Heart left ventricle (tissue), 16 donors: ENCODE results near the gene ARHGAP15. TPM values are rescaled to one million over a fixed set of nuclear protein-coding genes. Genes with fewer than 3 reads are reported as not detected.

Source experiments
- ATAC-seq, 4 donors: fragments of 200-7000 bp; cut with Tn5 transposase; one replicate each; pipeline ENCODE4 v1.9.1; 2020 to 2022; ENCODE audit warnings: moderate library complexity in 4 of 4, mild to moderate bottlenecking in 3 of 4, moderate number of reproducible peaks in 1 of 4
- DNase-seq, 5 donors: peaks; one replicate each; pipeline ENCODE4 v3.0.0-alpha.2; 2020
- H3K27ac ChIP-seq, 12 donors: fragments of 200-600 bp; sonication (generic) in 4 of 12; one replicate each; pipeline versions ENCODE4 v1.5.0 to v1.8.0; 2016 to 2022; ENCODE audit warnings: mild to moderate bottlenecking in 2 of 12
- H3K27me3 ChIP-seq, 9 donors: fragments of 200-600 bp; sonication (generic) in 2 of 9; one replicate each; pipeline versions ENCODE4 v1.5.1 to v1.8.0; 2016 to 2022; ENCODE audit warnings: mild to moderate bottlenecking in 3 of 9
- H3K36me3 ChIP-seq, 9 donors: fragments of 200-600 bp; sonication (generic) in 2 of 9; one replicate each; pipeline versions ENCODE4 v1.5.0 to v1.8.0; 2018 to 2022; ENCODE audit warnings: mild to moderate bottlenecking in 2 of 9
- H3K4me1 ChIP-seq, 12 donors: fragments of 200-600 bp; sonication (generic) in 4 of 12; one replicate each; pipeline versions ENCODE4 v1.5.0 to v1.8.0; 2016 to 2022; ENCODE audit warnings: mild to moderate bottlenecking in 3 of 12
- H3K4me3 ChIP-seq, 12 donors: fragments of 200-600 bp; sonication (generic) in 4 of 12; one replicate each; pipeline versions ENCODE4 v1.5.0 to v1.8.0; 2017 to 2022; ENCODE audit warnings: mild to moderate bottlenecking in 9 of 12, moderate library complexity in 4 of 12
- H3K9me3 ChIP-seq, 12 donors: fragments of 200-600 bp; sonication (generic) in 4 of 12; one replicate each; pipeline versions ENCODE4 v1.5.0 to v1.8.0; 2016 to 2022; ENCODE audit warnings: mild to moderate bottlenecking in 1 of 12
- POLR2A ChIP-seq, 2 donors: fragments of 450-650 bp; IDR thresholded peaks; one replicate each; pipeline ENCODE4 v1.6.1; 2017; ENCODE audit warnings: antibody characterized with exemption in 2 of 2, mild to moderate bottlenecking in 2 of 2, moderate library complexity in 2 of 2
- WGBS, 4 donors: extraction: QIAGEN DNeasy Blood & Tissue Kit in 2 of 4; methylation state at CpG; one replicate each; pipeline versions ENCODE4 v1.1.5 to v1.1.7; 2013 to 2018; 5-methylcytosine and 5-hydroxymethylcytosine counted together
- intact Hi-C, 10 donors: fragments of 100-400 bp; cut with DNase I; formaldehyde crosslinking; loops; one replicate each; pipeline versions ENCODE4 v1.11.1 to v1.14.2; 2022
- polyA plus RNA-seq, 2 donors: library from polyadenylated mRNA; stranded (reverse); fragments of 200-250 nt; gene quantifications; one replicate each; pipeline ENCODE4 v1.2.3, GENCODE V29; 2013
- total RNA-seq, 9 donors: library from RNA; depleted of rRNA in 2 of 9; stranded (reverse); fragments of >200 nt in 2 of 9; fragmentation: NEBNext Ultra II Directional in 3 of 9; extraction: Animal tissue kit (Norgen Biotek cat#: 25700) in 3 of 9; gene quantifications; one replicate each; pipeline versions ENCODE4 v1.1.0 to v1.2.4, GENCODE V29; 2016 to 2023
- TF ChIP-seq, protein P1 (sequence below), 12 donors: fragments of 200-600 bp; sonication (generic) in 4 of 12; IDR thresholded peaks; one replicate each; pipeline versions ENCODE4 v1.5.0 to v1.8.0; 2018 to 2022; ENCODE audit warnings: antibody characterized with exemption in 12 of 12, mild to moderate bottlenecking in 5 of 12
- donor health status: ischemic (EF 13 %, LVEDD 7.1; RV severe dilation, severe dysfunction).
- donor health status: healthy with polysubstance abuse.
- donor health status: DM: no; HTN: yes; CAD: no.
- donor health status: DM: no; HTN: no; CAD: no.
- donor health status: ischemic (EF 25% LVEDD 6.9; RV normal size, moderate dysfunction).
- donor health status: ischemic (EF 25% LVEDD 5.7; RV mildly dilated, moderate dysfunction).
- donor health status: healthy.
- donor health status: DM: yes; HTN: yes; CAD: no.
- donor health status: ischemic (EF 35%, LVEDD 5.7; RV mildly dilated, moderate dysfunction).
- donor health status: nonischemic (EF 11% LVEDD 7.7; RV severe dilation, severe dysfunction).
- donor health status: DM: yes; HTN: yes; CAD: no.
- donor health status: PGD.
- donor health status: ischemic (EF 29% LVEDD 5.4; RV normal size, mild dysfunction).
- donor health status: nonischemic (EF 23%, LVEDD 6.1; RV moderate dilation, normal function).

The ARHGAP15 gene
- total and polyA plus RNA-seq, 11 donors = 1.3 to 8.7 (median 3.3) TPM

DNA sequence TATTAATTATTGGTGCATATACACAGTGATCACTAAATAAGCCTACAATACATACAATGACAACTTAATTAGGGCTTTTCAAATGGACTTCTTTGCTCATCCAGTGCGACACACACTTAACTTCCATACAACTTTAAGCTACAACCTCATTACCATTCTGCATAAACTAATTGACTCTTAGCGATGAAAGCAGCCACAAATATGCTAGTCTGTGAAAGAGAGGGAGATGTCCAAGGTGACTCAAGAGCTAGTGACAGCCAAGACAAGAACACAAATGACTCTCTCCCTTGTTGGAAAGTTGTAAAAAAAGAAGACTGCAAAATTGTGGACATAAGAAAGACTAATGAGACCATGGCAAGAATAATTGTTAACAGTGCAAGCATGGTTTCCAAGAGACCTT is 264.8 kb downstream of the ARHGAP15 start:
- intact Hi-C loops = no loop called here
- Histone ChIP-seq H3K36me3 (no peaks in the 10 kb centered on the region), H3K9me3 (no peaks in the 10 kb centered on the region), H3K4me1 (peaks cover 0 to 4% (median 0%) of the 10 kb centered on the region in 12 donors), H3K4me3 (no peak overlapping the region), H3K27me3 (no peaks in the 10 kb centered on the region), H3K27ac (no peak overlapping the region)
- no peak for TF ChIP-seq POLR2A (IDR thresholded peaks at IDR 0.05)
- TF ChIP-seq, protein P1, sequence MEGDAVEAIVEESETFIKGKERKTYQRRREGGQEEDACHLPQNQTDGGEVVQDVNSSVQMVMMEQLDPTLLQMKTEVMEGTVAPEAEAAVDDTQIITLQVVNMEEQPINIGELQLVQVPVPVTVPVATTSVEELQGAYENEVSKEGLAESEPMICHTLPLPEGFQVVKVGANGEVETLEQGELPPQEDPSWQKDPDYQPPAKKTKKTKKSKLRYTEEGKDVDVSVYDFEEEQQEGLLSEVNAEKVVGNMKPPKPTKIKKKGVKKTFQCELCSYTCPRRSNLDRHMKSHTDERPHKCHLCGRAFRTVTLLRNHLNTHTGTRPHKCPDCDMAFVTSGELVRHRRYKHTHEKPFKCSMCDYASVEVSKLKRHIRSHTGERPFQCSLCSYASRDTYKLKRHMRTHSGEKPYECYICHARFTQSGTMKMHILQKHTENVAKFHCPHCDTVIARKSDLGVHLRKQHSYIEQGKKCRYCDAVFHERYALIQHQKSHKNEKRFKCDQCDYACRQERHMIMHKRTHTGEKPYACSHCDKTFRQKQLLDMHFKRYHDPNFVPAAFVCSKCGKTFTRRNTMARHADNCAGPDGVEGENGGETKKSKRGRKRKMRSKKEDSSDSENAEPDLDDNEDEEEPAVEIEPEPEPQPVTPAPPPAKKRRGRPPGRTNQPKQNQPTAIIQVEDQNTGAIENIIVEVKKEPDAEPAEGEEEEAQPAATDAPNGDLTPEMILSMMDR (IDR thresholded peaks at IDR 0.05) = no peak
- DNase-seq (no peak), ATAC-seq (no peak)
- 91 to 99% (median 96%) methylated on average over 2 of the region's 2 CpGs for WGBS, 4 donors

DNA sequence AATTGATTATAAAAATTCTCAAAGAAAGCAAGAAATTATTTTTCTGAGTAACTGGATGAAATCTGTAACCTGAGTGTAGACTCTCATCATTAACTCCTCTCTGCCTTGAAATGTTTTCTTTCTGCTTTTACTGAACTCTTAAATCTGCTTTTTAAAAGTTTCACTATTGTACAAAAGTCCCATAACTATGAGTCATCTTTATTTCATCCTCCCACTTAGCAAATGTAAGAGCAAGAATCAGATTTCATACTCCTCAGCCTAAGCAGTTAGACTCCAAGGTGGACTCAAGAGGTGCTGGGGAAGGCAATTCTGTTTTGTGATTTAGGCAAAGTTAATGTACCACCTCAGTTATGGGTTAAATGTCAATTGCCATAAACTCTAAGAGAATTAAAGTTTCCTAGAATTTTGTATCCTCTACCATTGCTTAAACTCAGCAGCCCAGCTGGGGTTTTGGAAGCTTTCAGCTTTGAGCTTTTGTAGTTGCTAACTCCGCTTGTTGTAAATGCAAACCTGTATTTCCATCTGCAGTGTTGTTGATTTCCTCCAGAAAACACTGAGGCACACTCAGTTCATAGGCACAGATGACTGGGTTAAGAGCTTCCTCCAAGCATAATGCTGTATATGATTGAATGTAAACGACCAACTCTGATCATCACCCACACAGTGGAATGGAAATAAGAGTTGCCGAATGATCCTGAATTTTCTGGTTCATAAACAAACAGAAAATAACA is 268.8 kb downstream of the ARHGAP15 start:
- Histone ChIP-seq H3K27ac (no peak overlapping the region), H3K4me1 (peaks cover 0 to 5% (median 0%) of the 10 kb centered on the region in 12 donors), H3K36me3 (no peaks in the 10 kb centered on the region), H3K9me3 (no peaks in the 10 kb centered on the region), H3K4me3 (no peak overlapping the region), H3K27me3 (no peaks in the 10 kb centered on the region)
- ATAC-seq (peak in 1 of 4 donors; percentile 51), DNase-seq (no peak)
- WGBS, 4 donors = 69 to 82% (median 80%) methylated on average over 3 of the region's 3 CpGs
- TF ChIP-seq, protein P1 (IDR thresholded peaks at IDR 0.05) = no peak
- no peak for TF ChIP-seq POLR2A (IDR thresholded peaks at IDR 0.05)
- intact Hi-C loops = no loop called here

DNA sequence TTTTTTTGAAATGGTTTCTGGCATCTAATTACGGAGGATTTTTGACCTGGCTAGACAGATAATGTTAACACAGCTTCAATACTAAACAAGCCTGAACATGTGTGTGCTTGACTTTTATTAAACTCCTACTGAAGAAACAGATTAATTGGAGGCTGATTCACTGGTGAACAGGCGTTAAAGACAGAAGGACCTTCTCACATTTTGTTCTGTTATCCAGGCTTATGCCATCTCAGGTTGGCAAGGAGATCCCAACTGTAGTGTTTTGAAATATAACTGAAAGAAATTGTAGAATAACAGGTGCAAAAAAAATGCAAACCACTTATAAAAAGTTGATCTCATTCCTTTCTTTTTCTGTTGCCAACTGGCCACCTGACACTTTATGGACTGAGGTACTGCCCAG is 269.6 kb downstream of the ARHGAP15 start:
- Histone ChIP-seq H3K4me1 (peaks cover 0 to 5% (median 0%) of the 10 kb centered on the region in 12 donors), H3K9me3 (no peaks in the 10 kb centered on the region), H3K4me3 (no peak overlapping the region), H3K27me3 (no peaks in the 10 kb centered on the region), H3K36me3 (no peaks in the 10 kb centered on the region), H3K27ac (no peak overlapping the region)
- intact Hi-C loops = no loop called here
- DNase-seq = no peak
- 66 to 74% (median 71%) methylated on average over 2 of the region's 2 CpGs for WGBS, 4 donors
- ATAC-seq = no peak
- TF ChIP-seq, protein P1 (IDR thresholded peaks at IDR 0.05) = no peak
- TF ChIP-seq POLR2A (IDR thresholded peaks at IDR 0.05) = no peak

DNA sequence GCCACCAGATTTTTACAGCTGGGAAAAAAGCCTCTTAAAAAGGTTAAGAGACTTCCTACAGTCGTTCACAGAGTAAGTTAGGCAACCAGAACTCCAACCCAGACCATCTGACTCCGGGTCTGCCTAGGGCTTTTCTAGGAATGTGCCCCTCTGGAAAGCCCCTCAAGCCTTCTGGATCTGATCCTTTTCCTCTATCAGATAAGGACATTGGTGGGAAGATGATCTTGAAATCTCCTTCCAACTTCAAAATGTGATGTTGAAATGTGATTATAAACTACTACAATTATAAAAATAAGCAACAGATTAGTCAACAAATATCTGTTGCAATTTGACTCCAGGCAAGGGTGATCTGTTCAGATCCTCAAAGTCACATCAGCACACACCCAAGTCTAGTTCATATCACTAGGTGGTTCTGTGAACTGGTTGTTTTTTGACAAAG is 270.4 kb downstream of the ARHGAP15 start:
- H3K4me3 ChIP-seq = no peak overlapping the region
- no peaks in the 10 kb centered on the region for H3K9me3 ChIP-seq
- no peak for DNase-seq
- 48 to 63% (median 54%) methylated on average over 2 of the region's 2 CpGs for WGBS, 4 donors
- peaks cover 0 to 5% (median 0%) of the 10 kb centered on the region in 12 donors for H3K4me1 ChIP-seq
- no peak for TF ChIP-seq POLR2A (IDR thresholded peaks at IDR 0.05)
- TF ChIP-seq, protein P1 (IDR thresholded peaks at IDR 0.05) = no peak
- intact Hi-C loops = no loop called here
- no peaks in the 10 kb centered on the region for H3K36me3 ChIP-seq
- H3K27me3 ChIP-seq = no peaks in the 10 kb centered on the region
- H3K27ac ChIP-seq = no peak overlapping the region
- ATAC-seq = no peak
